Activated CD8-positive, alpha-beta memory T cell treated with anti-CD3 and anti-CD28 coated beads, Interleukin-2, amount 10 ng/mL, durations not matched to agents 7 days and 5 days (primary cell): ENCODE data around the gene IL1B. TPM values are rescaled to one million over a fixed set of nuclear protein-coding genes. Genes with fewer than 3 reads are reported as not detected.

Experiments
- ATAC-seq: fragments of 150-1000 bp; cut with Tn5 transposase; one replicate; pipeline ENCODE4 v1.10.0; 2021; ENCODE audit warnings: moderate library complexity
- CTCF ChIA-PET: fragments of 350-600 bp; sonication (Branson Sonifier 250); formaldehyde crosslinking; loops from one replicate; lab custom pipeline; 2021; ENCODE audit warnings: antibody characterized with exemption; lab: Charles Lee
- DNase-seq: peaks from one replicate; pipeline ENCODE4 v3.0.0-alpha.2; 2020
- H3K27ac Mint-ChIP-seq: one replicate; pipeline ENCODE4 v1.8.0; 2021; ENCODE audit warnings: mild to moderate bottlenecking, mixed read lengths
- H3K27me3 Mint-ChIP-seq: one replicate; pipeline ENCODE4 v1.8.0; 2021; ENCODE audit warnings: mixed read lengths
- H3K36me3 Mint-ChIP-seq: one replicate; pipeline ENCODE4 v1.8.0; 2021; ENCODE audit warnings: mild to moderate bottlenecking, mixed read lengths
- H3K4me1 Mint-ChIP-seq: one replicate; pipeline ENCODE4 v1.8.0; 2021; ENCODE audit warnings: mixed read lengths
- H3K4me3 Mint-ChIP-seq: one replicate; pipeline ENCODE4 v1.8.0; 2021; ENCODE audit warnings: mild to moderate bottlenecking, moderate library complexity, mixed read lengths
- H3K9me3 Mint-ChIP-seq: one replicate; pipeline ENCODE4 v1.8.0; 2022; ENCODE audit warnings: low read depth, mixed read lengths
- total RNA-seq, 2 experiments: library from RNA; stranded (reverse); gene quantifications; one replicate each; pipeline ENCODE4 v1.2.3, GENCODE V29; 2021

Gene IL1B
- total RNA-seq, 2 experiments from 2014 or later, result 0.14 TPM; not detected in 1

GRCh38 chr2:112789186-112789585 is 47.4 kb downstream of the IL1B start:
- no peaks in the 10 kb centered on the region for H3K27me3 Mint-ChIP-seq
- ATAC-seq (no peak), DNase-seq (no peak)
- no peak overlapping the region for H3K27ac Mint-ChIP-seq
- no peak overlapping the region for H3K4me3 Mint-ChIP-seq
- H3K4me1 Mint-ChIP-seq, result peaks cover 23% of the 10 kb centered on the region
- CTCF ChIA-PET, result interaction anchor here (1.0 kb wide), 1 partner anchor 10 kb away, joined by 3 read pairs; no protein-coding TSS in a partner anchor
- H3K9me3 Mint-ChIP-seq, result peaks cover 5% of the 10 kb centered on the region
- peaks cover 12% of the 10 kb centered on the region for H3K36me3 Mint-ChIP-seq

DNA sequence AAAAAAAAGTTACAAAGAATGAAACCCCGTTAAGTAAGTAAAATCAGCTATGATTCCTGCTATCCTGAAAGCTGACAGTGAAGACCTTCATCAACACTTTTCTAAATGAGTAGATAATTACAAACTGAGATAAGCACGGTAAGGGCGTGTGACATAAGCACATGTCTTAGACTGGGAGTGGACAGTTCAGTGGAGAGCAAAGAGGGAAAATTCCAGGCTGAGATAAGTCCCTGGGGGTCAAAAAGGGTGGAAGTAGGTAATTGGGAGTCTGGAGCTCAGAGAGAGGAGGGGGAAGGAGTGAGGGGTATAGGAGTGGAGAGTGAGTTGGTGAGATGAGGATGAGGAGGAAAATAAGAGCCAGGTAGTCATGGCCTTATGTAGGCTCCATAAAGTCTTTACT is 47.9 kb downstream of the IL1B start:
- Mint-ChIP-seq H3K27ac (no peak overlapping the region), H3K4me1 (peaks cover 20% of the 10 kb centered on the region), H3K27me3 (no peaks in the 10 kb centered on the region), H3K36me3 (peaks cover 12% of the 10 kb centered on the region), H3K9me3 (peaks cover 5% of the 10 kb centered on the region), H3K4me3 (no peak overlapping the region)
- no peak for DNase-seq
- CTCF ChIA-PET, result interaction anchor here (1.0 kb wide), 2 partner anchors 10 to 96 kb away, joined by 3 to 4 read pairs; no protein-coding TSS in a partner anchor
- no peak for ATAC-seq

DNA sequence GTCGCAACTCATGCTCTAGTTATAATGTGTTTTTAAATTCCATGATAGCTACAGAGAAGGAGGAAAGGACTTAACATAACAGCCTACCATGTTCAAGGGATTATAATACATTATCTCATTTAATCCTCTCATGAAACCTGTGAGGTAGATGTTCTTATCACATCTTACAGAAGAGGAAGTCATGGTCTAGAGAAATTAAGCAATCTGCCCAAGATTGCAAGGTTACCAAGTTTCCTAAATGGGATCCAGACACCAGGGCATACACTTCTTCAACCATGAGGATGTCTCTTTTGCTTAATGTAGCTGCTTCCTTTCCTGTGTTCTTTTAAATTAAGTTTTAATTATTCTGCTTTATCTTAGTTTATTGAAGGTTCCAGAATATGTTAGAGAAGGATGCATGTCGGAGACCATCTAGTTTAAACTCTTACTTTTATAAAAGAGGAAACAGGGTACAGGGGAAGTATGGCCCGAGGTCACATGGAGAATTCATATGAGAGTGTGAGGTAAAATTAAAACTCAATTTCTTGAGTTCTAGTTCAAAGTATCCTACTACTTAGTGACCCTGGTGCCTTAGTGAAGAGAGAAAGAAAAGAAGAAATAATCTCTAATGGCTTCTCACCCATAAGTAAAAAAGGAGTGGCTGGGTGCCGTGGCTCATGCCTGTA is 48.7 kb downstream of the IL1B start:
- Mint-ChIP-seq H3K27ac (no peak overlapping the region), H3K27me3 (no peaks in the 10 kb centered on the region)
- no peak for ATAC-seq

DNA sequence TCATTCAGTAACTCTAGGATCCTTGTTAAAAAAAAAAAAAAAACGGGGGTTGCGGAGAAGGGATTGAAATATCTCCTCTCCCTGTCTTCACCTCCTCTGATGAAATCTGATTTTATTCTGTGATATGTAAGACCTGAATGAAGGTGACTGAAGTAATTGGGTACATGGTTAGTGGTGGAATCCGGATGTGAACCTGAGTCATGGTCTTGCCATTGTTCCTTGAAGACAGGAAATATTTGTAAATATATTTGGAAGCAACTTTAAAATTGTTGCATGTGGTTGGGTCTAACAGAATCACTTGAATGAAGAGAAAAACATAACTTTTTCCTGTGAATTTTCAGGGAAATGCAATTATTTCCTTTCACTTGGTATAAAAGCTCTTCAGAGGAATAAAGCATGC is 49.3 kb downstream of the IL1B start:
- no peak overlapping the region for H3K27ac Mint-ChIP-seq

More for the DNA sequence above, 48.7 kb downstream of the IL1B start:
- Mint-ChIP-seq H3K4me1 (peaks cover 18% of the 10 kb centered on the region), H3K9me3 (peaks cover 2% of the 10 kb centered on the region), H3K4me3 (no peak overlapping the region), H3K36me3 (peaks cover 6% of the 10 kb centered on the region)
- no peak for DNase-seq
- CTCF ChIA-PET, result interaction anchor here (1.0 kb wide), 2 partner anchors 9 to 97 kb away, joined by 3 to 4 read pairs; no protein-coding TSS in a partner anchor

GRCh38 chr2:112784199-112785189 is 52.1 kb downstream of the IL1B start, which contains the start of gene IL1A:
IL1A (minus strand) TSS chr2:112784493; CDS start chr2:112783770, 723 bp downstream.
- CTCF ChIA-PET, result interaction anchor here (0.9 to 1.4 kb wide), 4 partner anchors 11 to 157 kb away, joined by 3 to 6 read pairs (median 3); no protein-coding TSS in a partner anchor
- DNase-seq (no peak), ATAC-seq (no peak)
- Mint-ChIP-seq H3K27ac (no peak within 1 kb of the TSS), H3K4me1 (peaks cover 18% of the 10 kb centered on the region), H3K27me3 (peaks cover 3% of the 10 kb centered on the region), H3K4me3 (no peak within 1 kb of the TSS), H3K36me3 (peaks cover 4% of the 10 kb centered on the region), H3K9me3 (no peaks in the 10 kb centered on the region)

More for the DNA sequence above, 49.3 kb downstream of the IL1B start:
- CTCF ChIA-PET, result interaction anchor here (1.0 to 1.4 kb wide), 2 partner anchors 38 to 98 kb away, joined by 3 to 4 read pairs; no protein-coding TSS in a partner anchor
- peaks cover 6% of the 10 kb centered on the region for H3K36me3 Mint-ChIP-seq
- H3K4me3 Mint-ChIP-seq, result no peak overlapping the region
- H3K27me3 Mint-ChIP-seq, result peaks cover 2% of the 10 kb centered on the region
- no peak for DNase-seq
- peaks cover 2% of the 10 kb centered on the region for H3K9me3 Mint-ChIP-seq
- no peak for ATAC-seq
- H3K4me1 Mint-ChIP-seq, result peaks cover 18% of the 10 kb centered on the region

GRCh38 chr2:112783187-112783714 is 53.3 kb downstream of the IL1B start:
- DNase-seq (no peak), ATAC-seq (no peak)
- Mint-ChIP-seq H3K4me1 (peaks cover 18% of the 10 kb centered on the region), H3K9me3 (no peaks in the 10 kb centered on the region), H3K27ac (no peak overlapping the region), H3K27me3 (peaks cover 8% of the 10 kb centered on the region), H3K4me3 (no peak overlapping the region), H3K36me3 (peaks cover 4% of the 10 kb centered on the region)
- CTCF ChIA-PET, result interaction anchor here (0.6 to 1.4 kb wide), 3 partner anchors 12 to 102 kb away, joined by 3 to 6 read pairs (median 3); no protein-coding TSS in a partner anchor

DNA sequence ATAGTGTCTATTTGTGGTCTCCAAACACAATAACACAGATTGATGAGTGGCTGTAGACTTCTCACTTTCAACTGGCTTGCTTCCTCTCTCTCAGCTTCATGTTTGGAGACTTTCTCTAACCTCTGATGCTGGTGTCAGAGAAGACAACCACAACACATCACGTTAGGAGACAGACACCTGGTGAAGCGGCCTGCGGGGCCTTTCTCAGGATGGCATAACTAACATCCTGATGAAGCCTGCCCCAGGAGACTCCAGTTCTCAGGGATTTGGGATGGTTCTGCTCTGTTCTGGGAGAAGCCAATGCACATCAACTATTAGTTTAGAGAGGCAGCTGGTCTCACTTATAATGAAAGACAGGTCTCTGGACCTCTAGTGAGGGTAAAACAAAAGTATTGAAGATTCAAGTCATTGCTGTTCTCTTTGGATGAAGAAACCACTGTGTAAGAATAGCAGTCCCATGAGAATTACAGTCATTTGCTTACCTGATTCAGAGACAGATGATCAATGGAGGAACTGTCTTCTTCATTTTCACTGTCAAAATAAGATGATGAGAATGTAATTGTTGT is 54.3 kb downstream of the IL1B start:
- H3K4me1 Mint-ChIP-seq, result peaks cover 20% of the 10 kb centered on the region

More for the DNA sequence above, 54.3 kb downstream of the IL1B start:
- H3K27me3 Mint-ChIP-seq, result peaks cover 8% of the 10 kb centered on the region
- ATAC-seq (no peak), DNase-seq (no peak)
- CTCF ChIA-PET, result interaction anchor here (2.2 kb wide), 1 partner anchor 103 kb away, joined by 7 read pairs; no protein-coding TSS in a partner anchor
- no peak overlapping the region for H3K27ac Mint-ChIP-seq
- no peak overlapping the region for H3K4me3 Mint-ChIP-seq
- no peaks in the 10 kb centered on the region for H3K9me3 Mint-ChIP-seq
- H3K36me3 Mint-ChIP-seq, result peaks cover 13% of the 10 kb centered on the region

Other genes with a start within 250 kb of the IL1B start
- gene SLC20A1, start 190.8 kb downstream of the IL1B start, total RNA-seq, result 100 to 1,000 TPM; 134 to 146 TPM
- gene NT5DC4, start 115.8 kb downstream of the IL1B start, total RNA-seq, result not detected
- gene CKAP2L, start 72.2 kb downstream of the IL1B start, total RNA-seq, result 10 to 100 TPM; 62.2 to 68.8 TPM
- gene IL1A, start 52.3 kb downstream of the IL1B start, total RNA-seq, result 1 to 10 TPM in 1 of 2 experiments, under 1 TPM in 1; 0.23 to 3.1 TPM
- gene IL37, start 74.4 kb upstream of the IL1B start, total RNA-seq, result not detected
- not detected for gene IL36G, start 141.2 kb upstream of the IL1B start, total RNA-seq
- gene IL36A, start 168.7 kb upstream of the IL1B start, total RNA-seq, result under 1 TPM in 1 of 2 experiments, not detected in 1; 0.42 TPM
- not detected for gene IL36B, start 216.1 kb upstream of the IL1B start, total RNA-seq
- not detected for gene IL36RN, start 222.4 kb upstream of the IL1B start, total RNA-seq
- gene IL1F10, start 231.2 kb upstream of the IL1B start, total RNA-seq, result not detected